ENCODE results near the gene ASPSCR1. TPM values are rescaled to one million over a fixed set of nuclear protein-coding genes. Genes with fewer than 3 reads are reported as not detected.

Gene ASPSCR1
- total and polyA plus RNA-seq, 8 donors, result 12.2 to 78.8 (median 17.8) TPM

DNA sequence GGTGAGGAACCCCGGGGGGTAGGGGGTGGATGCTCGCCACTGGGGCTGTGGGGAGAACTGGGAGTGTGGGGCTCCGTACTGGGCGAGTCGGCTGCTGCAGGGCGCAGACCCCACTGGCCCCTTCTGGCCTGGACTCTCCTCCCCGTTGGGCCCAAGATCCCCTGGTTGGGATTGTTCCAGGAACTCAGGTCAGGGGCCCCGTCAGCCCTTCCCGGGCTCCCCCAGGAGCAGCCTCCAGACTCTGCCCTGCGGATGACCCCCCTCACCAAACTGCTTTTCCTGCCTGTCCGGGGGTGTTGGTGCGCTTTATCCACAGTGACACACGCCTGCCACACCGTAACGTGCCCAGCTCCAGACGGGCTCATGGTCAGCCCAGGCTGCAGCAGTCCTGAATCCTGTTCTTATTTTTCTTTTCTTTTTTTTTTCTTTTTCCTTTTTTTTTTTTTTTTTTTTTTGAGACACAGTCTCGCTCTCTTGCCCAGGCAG lies 24.2 kb downstream of the ASPSCR1 start:
- H3K9me3 ChIP-seq, result no peaks in the 10 kb centered on the region
- ATAC-seq, result no peak
- no peaks in the 10 kb centered on the region for H3K36me3 ChIP-seq
- intact Hi-C loops (cut with DNase I), result no loop called here
- H3K27ac ChIP-seq, result no peak overlapping the region
- WGBS, 2 donors, result 87 to 88% methylated on average over 15 to 17 of the region's 17 CpGs
- TF ChIP-seq, protein P1, sequence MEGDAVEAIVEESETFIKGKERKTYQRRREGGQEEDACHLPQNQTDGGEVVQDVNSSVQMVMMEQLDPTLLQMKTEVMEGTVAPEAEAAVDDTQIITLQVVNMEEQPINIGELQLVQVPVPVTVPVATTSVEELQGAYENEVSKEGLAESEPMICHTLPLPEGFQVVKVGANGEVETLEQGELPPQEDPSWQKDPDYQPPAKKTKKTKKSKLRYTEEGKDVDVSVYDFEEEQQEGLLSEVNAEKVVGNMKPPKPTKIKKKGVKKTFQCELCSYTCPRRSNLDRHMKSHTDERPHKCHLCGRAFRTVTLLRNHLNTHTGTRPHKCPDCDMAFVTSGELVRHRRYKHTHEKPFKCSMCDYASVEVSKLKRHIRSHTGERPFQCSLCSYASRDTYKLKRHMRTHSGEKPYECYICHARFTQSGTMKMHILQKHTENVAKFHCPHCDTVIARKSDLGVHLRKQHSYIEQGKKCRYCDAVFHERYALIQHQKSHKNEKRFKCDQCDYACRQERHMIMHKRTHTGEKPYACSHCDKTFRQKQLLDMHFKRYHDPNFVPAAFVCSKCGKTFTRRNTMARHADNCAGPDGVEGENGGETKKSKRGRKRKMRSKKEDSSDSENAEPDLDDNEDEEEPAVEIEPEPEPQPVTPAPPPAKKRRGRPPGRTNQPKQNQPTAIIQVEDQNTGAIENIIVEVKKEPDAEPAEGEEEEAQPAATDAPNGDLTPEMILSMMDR (IDR thresholded peaks at IDR 0.05), result no peak
- H3K27me3 ChIP-seq, result no peaks in the 10 kb centered on the region
- DNase-seq, result peak in 1 of 6 donors; percentile 28
- no peak overlapping the region for H3K4me3 ChIP-seq
- no peak for FAIRE-seq
- H3K4me1 ChIP-seq, result no peaks in the 10 kb centered on the region

DNA sequence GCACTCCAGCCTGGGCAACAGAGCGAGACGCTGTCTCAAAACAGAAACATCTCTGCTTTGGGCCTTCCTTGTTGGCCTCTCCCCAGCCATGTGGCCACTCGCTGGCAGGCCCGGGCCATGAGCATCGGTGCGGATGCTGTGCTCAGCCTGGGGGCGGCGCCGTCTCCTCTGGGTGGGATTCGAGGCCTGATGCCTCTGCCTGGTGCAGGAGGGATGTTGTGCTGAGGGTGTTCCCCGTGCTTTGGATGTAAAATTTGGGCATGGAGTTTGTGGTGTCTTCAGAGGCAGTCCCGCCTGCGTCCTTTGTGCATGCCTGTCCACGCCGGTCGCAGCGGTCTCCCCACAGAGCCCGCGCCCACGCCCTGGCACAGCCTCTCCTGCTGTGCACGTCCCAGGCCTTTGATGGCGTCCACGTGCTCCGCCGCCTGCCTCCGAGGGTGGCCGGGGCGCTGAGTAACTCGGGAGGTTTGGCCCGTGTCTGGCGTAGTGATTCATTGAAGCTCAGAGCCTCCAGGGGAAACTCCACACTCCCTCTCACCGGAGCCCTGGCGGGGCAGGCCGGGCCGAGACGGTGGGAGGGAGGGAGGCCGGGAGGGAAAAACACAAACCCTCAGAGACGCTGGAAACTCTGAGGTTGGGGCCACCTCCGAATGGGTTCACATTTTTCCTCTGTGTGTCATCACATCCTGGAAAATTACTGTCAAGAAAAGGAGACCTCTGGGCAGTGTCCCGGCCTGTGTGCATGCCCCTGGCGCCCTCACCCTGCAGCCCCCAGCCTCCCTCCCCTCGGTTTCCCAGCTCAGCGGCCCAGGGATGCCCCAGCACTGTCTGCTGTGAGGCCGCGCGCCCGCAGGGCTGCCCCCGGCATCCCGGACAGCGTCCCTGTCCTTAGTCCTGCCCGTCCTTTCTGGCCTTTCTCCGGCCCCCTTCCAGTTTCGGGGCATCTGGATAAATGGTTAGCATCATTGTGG lies 26.3 kb downstream of the ASPSCR1 start:
- TF ChIP-seq, protein P1 (IDR thresholded peaks at IDR 0.05), result no peak
- H3K27me3 ChIP-seq, result no peaks in the 10 kb centered on the region
- no peaks in the 10 kb centered on the region for H3K36me3 ChIP-seq
- no peak for FAIRE-seq
- H3K27ac ChIP-seq, result no peak overlapping the region
- no peaks in the 10 kb centered on the region for H3K4me1 ChIP-seq
- H3K4me3 ChIP-seq, result no peak overlapping the region
- 86% methylated on average over 53 of the region's 53 CpGs for WGBS, 2 donors
- intact Hi-C loops (cut with DNase I), result no loop called here
- H3K9me3 ChIP-seq, result no peaks in the 10 kb centered on the region
- DNase-seq, result no peak
- ATAC-seq, result peak in 3 of 4 donors; percentile 49 to 67 (median 63)

DNA sequence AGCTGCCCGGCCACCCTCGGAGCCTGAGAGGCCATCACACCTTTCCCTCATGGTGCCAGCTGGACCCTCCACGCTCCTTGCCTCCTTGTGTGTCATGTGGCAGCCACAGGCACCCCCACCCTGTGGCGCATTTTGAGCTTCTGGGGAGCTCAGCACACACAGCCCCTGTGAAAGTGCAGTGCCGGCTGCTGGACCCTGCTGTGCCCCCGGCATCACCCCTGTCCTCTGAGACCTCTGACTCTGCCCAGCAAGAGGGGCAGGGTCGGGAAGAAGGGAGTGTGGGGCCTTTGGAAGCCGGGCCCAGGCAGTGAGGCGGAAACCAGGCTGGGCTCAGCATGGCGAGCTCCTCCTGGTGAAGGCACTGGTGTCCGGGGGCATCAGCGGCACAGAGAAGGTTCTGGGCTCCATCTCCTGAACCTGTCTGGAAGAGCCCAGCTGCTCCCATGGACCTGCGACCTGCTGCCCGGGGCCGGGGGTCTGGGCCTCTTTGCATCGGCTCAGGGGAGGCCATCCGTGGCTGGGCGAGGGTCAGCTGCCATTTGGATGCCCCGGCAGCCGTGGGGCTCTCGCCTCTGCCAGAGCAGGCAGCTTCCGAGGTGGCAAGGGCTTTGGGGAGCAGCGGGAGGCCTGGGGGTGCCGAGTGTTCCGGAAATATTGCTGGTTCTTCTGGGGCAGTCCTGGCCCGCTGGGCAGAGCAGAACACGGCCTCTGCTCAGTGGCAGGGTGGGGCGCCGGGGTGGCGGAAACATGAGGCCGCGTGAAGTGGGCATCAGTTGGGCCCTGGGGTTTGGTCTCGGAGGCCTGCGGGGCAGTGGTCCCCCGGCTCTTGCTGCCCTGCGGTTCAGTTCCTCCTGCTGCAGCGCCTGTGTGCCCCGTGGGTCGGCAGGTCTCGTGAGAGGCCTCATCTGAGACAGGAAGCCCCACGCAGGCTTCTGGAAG lies 27.4 kb downstream of the ASPSCR1 start:
- Histone ChIP-seq H3K27ac (no peak overlapping the region), H3K4me3 (no peak overlapping the region), H3K27me3 (no peaks in the 10 kb centered on the region), H3K36me3 (no peaks in the 10 kb centered on the region), H3K4me1 (no peaks in the 10 kb centered on the region), H3K9me3 (no peaks in the 10 kb centered on the region)
- ATAC-seq, result no peak
- TF ChIP-seq, protein P1 (IDR thresholded peaks at IDR 0.05), result no peak
- FAIRE-seq, result no peak
- 92 to 94% methylated on average over 39 to 41 of the region's 41 CpGs for WGBS, 2 donors
- intact Hi-C loops (cut with DNase I), result no loop called here
- DNase-seq, result no peak

DNA sequence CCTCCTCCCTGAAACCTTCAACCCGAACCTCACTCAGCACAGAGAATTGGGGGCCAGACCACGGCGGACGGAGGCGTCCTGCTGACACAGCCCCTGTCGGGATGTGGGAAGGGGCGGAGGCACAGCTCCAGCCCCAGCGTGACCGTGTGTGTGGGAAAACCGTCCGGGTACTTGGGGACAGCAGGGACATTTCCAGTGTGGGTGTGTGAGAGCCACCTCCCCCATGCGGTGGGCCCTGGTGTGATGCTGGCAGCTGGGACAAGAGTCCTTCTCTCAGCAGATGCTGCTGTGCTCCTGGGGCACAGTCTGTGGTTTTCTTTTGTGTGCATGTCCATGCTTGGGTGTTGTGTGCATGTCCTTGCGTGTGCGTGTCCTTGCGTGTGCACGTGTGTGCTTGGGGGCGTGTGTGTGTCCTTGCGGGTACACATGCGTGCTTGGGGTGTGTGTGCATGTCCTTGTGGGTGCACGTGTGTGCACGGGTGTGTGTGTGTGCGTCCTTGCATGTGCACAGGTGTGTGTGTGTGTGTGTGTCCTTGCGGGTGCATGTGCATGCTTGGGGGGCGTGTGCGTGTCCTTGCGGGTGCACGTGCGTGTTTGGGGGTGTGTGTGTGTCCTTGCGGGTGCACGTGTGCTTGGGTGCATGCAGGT lies 28.4 kb downstream of the ASPSCR1 start:
- DNase-seq (no peak), ATAC-seq (no peak), FAIRE-seq (no peak)
- H3K4me3 ChIP-seq, result no peak overlapping the region
- 88 to 89% methylated on average over 30 of the region's 30 CpGs for WGBS, 2 donors
- H3K27ac ChIP-seq, result no peak overlapping the region
- no peaks in the 10 kb centered on the region for H3K27me3 ChIP-seq
- H3K4me1 ChIP-seq, result no peaks in the 10 kb centered on the region
- H3K36me3 ChIP-seq, result no peaks in the 10 kb centered on the region
- intact Hi-C loops (cut with DNase I), result no loop called here
- no peaks in the 10 kb centered on the region for H3K9me3 ChIP-seq
- TF ChIP-seq, protein P1 (IDR thresholded peaks at IDR 0.05), result no peak
